ENCODE results near the gene MPO.

The MPO gene

DNA sequence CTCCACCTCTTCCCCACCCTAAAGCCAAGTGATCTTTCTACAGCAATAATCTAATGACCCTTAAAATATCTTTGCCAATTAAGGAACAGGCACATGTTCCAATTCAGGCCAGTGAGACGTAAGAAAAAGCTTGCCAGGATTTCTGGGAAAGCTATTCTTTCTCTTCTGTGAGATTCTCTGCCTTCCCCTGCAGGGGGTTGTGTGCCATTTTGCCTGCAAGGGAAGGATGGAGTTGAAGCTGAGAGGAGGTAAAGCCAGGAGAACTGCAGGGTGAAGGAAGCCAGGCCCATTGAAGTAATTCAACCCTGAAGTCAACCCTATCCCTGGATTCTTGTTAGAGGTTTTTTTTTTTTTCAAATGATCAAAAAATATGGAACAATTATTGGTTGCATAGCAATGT lies 51.4 kb downstream of the MPO start:
- DNase-seq: no peak

DNA sequence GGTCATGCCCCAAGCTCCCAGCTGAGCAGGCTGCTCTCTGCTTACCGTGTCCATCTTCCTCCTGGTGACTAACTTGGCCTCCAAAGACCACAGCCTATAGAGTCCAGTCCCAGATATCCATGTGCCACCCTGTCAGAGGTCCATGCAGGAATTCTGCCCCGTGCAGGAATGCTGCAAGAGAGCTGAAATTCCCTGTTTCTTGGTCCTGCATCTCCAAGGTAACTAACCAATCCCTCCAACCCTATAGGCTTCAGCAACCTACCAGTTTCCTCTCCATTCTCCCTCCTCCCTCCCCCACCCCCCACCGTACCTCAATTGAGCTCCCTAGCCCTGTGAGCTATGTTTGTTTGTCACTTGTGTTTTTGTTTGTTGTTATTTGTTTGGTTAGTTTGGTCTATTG lies 52.1 kb downstream of the MPO start:
- DNase-seq: no peak

DNA sequence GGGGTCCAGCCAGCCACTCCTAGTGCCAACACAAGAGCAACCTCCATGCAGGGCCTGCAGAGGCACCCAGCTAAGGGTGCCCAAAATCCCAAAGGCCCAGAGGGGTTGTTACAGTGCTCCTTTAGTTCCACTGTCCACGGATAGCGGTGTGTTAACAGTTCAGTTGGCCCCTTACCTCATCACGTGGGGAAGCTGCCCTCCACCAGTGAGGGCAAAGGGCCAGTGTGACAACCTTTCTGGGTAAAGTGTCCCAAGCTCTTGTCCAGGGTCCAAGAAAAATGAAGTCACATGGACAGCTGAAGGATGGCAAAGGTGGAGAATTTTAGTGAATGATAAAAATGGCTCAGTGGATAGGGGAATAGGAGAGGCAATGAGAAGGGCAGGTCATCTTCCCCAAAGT lies 53.0 kb downstream of the MPO start:
- no peak for DNase-seq

DNA sequence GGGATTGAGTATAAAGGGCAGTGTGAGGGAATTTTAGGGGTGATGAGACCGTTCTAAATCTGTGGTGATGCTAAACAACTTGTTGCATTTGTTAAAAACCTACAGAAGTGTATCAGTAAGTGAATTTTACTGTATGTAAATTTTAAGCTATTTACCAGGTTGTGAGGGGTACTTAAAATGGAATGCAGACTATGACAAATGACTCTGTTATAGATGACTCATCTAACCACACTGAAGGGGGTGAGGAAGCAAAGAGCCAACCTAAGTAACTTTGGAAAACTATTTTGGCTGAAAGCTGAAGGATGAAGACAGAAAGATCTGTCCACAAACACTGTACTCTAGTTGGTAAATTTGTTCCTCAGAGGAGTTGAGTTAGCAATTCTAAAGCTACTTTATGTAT lies 56.4 kb downstream of the MPO start:
- no peak for DNase-seq

Data from effector CD4-positive, alpha-beta T cell (primary cell).